Measurements from ENCODE around the gene GBA3.

Gene GBA3

GRCh38 chr4:22790631-22791030 lies 97.9 kb downstream of the GBA3 start:
- DNase-seq, result no peak

DNA sequence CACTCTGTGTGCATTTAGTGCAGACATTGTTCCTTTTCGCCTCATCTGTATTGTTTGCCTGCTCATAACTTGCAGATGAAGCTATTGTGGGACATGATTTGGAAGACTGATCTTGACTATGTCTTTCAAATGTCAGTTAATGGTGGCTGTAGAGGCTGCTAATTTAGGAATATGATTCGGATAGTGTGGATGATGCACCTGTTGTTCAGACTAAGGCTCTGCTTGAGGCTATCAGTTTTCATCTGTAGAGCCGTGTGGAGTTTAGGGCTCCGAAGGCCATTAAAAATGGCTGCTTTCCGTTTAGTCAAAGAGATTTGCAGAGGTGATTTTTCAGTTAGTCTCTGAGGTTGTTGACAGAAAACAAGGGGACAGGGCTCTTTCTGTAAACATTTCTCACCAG lies 102.0 kb downstream of the GBA3 start:
- no peak for DNase-seq

DNA sequence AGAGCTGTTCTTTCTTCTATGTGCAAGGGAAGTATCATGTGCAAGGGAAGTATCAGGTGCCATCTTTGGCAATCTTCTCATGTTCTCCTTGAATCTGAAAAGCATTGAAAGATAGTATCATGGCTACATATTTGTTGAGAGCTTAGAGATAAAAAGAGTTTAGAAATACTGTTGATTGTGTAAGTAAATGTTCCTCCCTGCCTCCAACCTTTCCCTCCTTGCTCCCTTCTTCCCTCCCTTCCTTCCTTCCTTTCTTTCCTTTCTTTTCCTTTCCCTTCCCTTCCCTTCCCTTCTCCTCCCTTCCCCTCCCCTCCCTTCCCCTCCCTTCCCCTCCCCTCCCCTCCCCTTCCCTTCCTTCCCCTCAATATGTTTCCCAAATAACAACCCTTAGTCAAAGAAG lies 108.7 kb downstream of the GBA3 start:
- DNase-seq, result no peak

GRCh38 chr4:22802876-22803275 lies 110.1 kb downstream of the GBA3 start:
- DNase-seq, result no peak

GRCh38 chr4:22803512-22803911 lies 110.8 kb downstream of the GBA3 start:
- no peak for DNase-seq

DNA sequence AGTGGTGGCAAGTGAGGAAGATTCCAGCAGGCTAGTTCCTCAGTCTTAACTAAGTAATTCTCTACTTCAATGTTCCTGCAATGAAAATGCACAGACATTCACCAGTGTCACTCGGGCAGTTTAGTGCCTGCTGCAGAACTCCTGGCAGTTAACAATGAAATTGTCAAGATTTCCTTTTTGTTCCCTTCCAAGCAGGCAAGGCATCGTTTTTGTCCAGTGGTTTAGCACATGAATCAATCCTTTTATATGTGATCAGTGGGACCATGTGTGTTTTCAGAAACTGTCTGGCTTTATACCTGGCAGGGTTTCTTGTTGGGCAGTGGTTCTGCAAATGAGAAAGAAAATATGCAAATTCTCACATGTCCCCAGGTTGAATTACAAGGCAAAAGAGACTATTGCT lies 122.2 kb downstream of the GBA3 start:
- DNase-seq, result no peak

GRCh38 chr4:22824091-22824490 lies 131.4 kb downstream of the GBA3 start:
- no peak for DNase-seq

DNA sequence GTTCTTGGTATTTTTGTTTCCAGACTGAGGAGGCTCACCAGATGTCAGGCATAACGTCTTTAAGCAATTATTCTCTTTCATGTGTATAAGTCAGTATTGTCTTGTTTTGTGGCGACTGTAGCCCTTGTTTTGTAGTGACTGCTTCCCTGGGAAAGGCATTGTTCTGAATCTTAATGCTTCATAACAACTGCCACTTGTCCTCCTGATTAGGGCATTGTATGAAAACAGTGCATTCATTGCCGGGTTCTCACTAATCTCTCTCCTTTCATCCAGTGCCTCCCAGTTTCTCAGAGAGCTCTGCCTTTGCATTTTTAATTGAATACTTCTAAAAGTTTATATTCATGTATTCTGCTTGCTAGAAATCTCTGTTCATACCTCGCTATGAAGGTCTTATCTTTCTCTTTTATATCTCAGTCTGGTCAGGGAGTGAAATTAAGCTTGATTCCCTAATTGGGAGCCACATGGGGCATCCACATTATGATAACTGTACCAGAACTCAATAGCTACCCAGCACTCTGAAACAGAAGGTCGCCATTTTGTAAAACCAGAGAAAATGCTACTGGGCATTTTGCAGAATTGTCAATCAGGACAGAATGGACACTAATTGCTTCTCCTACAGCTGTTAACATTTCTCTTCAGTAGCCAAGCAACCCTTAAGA lies 149.8 kb downstream of the GBA3 start:
- DNase-seq, result peak; percentile 74 to 82

DNA sequence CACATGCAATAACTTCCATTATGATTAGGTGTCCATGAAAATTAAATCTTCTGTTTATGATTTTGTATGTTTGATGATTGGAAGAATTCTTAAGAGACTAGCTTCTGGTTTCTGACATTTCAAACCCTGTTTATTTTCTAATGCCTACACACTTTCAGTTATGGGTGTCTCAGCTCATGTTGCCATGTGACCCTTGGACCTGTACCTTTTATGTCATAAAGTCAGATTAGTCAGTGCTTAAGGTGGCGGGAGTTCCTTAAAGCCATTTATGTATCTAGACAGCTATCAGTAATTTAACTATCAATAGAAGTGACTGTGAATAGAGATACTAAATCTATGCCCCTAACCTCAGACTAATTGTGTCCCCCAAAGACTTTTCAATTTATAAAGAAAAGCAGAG lies 155.6 kb downstream of the GBA3 start:
- no peak for DNase-seq

DNA sequence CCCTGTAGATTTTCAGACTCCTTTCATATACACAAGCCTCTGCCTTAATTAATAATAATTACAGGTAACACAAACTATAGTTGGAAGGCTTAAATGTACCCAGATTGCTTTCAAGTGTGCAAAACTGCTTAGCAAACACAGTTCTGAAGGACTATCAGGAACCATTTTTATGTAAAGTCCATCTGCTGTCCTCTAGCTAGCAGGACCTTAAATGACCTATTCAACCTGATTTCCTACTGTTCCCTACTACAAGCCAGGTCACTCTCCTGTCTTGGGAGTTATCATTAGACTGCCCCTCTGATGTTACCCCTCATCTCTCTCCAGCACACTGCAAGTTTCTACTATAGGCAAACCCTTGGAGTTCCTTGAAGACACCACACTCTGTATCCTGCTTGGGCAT lies 157.3 kb downstream of the GBA3 start:
- DNase-seq, result no peak

DNA sequence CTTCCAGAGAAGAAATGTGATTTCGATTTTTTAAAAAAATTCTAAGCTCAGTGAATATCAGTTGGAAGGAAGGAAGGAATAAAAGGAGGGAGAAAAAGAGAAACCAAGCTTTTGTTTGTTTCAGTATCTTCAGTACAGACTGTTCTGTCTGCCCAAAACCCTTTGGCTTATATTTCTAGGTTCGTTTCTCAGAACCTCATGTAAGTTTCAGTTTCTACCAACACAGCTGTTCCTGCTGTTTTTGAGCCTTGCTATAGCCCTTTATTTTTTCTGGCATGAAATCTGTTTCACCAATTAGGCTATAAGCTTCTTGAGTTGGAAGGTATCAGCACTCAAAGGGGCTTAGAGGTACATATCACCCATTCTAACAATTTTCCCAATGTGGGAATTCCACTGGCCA lies 157.9 kb downstream of the GBA3 start:
- no peak for DNase-seq

DNA sequence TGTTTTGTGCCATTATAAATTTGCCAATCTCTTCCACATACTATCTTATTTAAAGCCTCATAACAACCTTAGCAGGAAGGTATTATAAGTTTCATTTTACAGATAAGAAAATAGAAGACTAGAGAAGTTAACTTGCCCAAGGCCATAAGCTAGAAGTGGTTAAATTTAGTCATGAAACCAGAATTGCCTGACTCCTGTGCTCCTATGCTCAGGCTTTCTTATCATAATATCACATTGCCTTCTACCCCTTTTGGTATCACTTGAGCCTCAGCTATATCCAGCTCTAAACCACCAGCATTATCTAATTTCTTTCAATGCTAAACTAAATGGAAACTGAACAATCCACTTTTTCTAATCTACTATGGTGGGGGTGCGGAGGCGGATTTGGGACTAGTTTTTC lies 164.7 kb downstream of the GBA3 start:
- DNase-seq, result no peak

DNA sequence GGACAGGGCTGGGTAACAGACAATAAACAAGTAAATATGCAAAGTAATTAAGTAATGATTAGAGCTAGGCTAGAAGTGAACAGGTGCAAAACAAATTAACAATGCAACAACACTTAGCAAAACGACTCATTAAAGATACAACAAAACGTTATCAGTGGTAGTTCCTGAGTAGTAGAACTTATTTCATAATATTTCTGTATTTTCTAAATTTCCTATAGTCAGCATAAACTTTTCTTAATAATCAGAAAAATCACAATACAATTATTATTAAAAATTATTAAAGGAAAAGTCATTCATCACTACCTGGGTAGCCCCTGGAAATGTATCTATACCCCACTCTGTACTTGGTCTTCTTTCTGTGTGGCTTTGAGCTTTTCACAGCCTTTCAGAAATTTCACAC lies 166.6 kb downstream of the GBA3 start:
- no peak for DNase-seq

All from NCI-H1930 (cell line).